HEK293T (cell line): ENCODE results near the gene KRTCAP2.

Experiments used
- BHLHE40 ChIP-seq: fragments of 450-650 bp; IDR thresholded peaks from 2 replicates; pipeline ENCODE4 v1.6.1; 2016; ENCODE audit warnings: mild to moderate bottlenecking, moderate library complexity, borderline replicate concordance
- ELF4 ChIP-seq: fragments of 450-650 bp; IDR thresholded peaks from 2 replicates; pipeline ENCODE4 v1.6.1; 2017; ENCODE audit warnings: antibody characterized with exemption
- FOXA1 ChIP-seq: fragments of 450-650 bp; IDR thresholded peaks from 2 replicates; pipeline ENCODE4 v1.6.1; 2016; ENCODE audit warnings: mild to moderate bottlenecking
- FOXK2 ChIP-seq: fragments of 450-650 bp; IDR thresholded peaks from 2 replicates; pipeline ENCODE4 v1.6.1; 2016; ENCODE audit warnings: mild to moderate bottlenecking
- FOXM1 ChIP-seq: fragments of 450-650 bp; IDR thresholded peaks from 2 replicates; pipeline ENCODE4 v1.6.1; 2017; ENCODE audit warnings: mild to moderate bottlenecking, borderline replicate concordance
- LEF1 ChIP-seq: fragments of 450-650 bp; IDR thresholded peaks from 2 replicates; pipeline ENCODE4 v1.6.1; 2017; ENCODE audit warnings: mild to moderate bottlenecking, borderline replicate concordance
- PKNOX1 ChIP-seq: fragments of 450-650 bp; IDR thresholded peaks from 2 replicates; pipeline ENCODE4 v1.6.1; 2016
- SP1 ChIP-seq: fragments of 450-650 bp; IDR thresholded peaks from 2 replicates; pipeline ENCODE4 v1.6.1; 2017
- SUZ12 ChIP-seq: fragments of 450-650 bp; IDR thresholded peaks from 2 replicates; pipeline ENCODE4 v1.6.1; 2016; ENCODE audit warnings: mild to moderate bottlenecking
- ZNF384 ChIP-seq: fragments of 450-650 bp; IDR thresholded peaks from 2 replicates; pipeline ENCODE4 v1.6.1; 2016

GRCh38 chr1:155179112-155180031 lies 6.3 kb upstream of the KRTCAP2 start:
- TF ChIP-seq FOXM1 (no peak), SP1 (no peak), BHLHE40 (no peak), FOXK2 (no peak), FOXA1 (no peak), PKNOX1 (no peak), ELF4 (no peak), ZNF384 (no peak), LEF1 (no peak), SUZ12 (no peak)
